Activated B cell treated with CpG ODN at 0.5 μM for 24 hours (primary cell): ENCODE data around the gene PDE9A. TPM values are rescaled to one million over a fixed set of nuclear protein-coding genes. Genes with fewer than 3 reads are reported as not detected.

Experiments used
- ATAC-seq: fragments of 200-7000 bp; cut with Tn5 transposase; one replicate; pipeline ENCODE4 v1.10.0; 2021; ENCODE audit warnings: low read depth, mild to moderate bottlenecking, moderate library complexity
- CTCF ChIA-PET: fragments of 350-600 bp; sonication (Branson Sonifier 250); formaldehyde crosslinking; loops from one replicate; lab custom pipeline; 2021; ENCODE audit warnings: antibody characterized with exemption; lab: Charles Lee
- POLR2A ChIA-PET: fragments of 350-600 bp; sonication (Branson Sonifier 250); formaldehyde crosslinking; loops from one replicate; lab custom pipeline; 2021; ENCODE audit warnings: antibody characterized with exemption; lab: Charles Lee
- DNase-seq: peaks from one replicate; pipeline ENCODE4 v3.0.0; 2022
- H3K27ac Mint-ChIP-seq: one replicate; pipeline ENCODE4 v1.8.0; 2020; ENCODE audit warnings: mixed read lengths
- H3K27me3 Mint-ChIP-seq: one replicate; pipeline ENCODE4 v1.8.0; 2021; ENCODE audit warnings: mixed read lengths
- H3K36me3 Mint-ChIP-seq: one replicate; pipeline ENCODE4 v1.8.0; 2021; ENCODE audit warnings: low read depth, mixed read lengths
- H3K4me1 Mint-ChIP-seq: one replicate; pipeline ENCODE4 v1.8.0; 2021; ENCODE audit warnings: mixed read lengths
- H3K4me3 Mint-ChIP-seq: one replicate; pipeline ENCODE4 v1.8.0; 2020; ENCODE audit warnings: mild to moderate bottlenecking, mixed read lengths
- H3K9me3 Mint-ChIP-seq: one replicate; pipeline ENCODE4 v1.8.0; 2020; ENCODE audit warnings: mixed read lengths
- CTCF ChIP-seq: fragments of 200-600 bp; IDR thresholded peaks from one replicate; pipeline ENCODE4 v1.8.0; 2022; ENCODE audit warnings: antibody characterized with exemption, mild to moderate bottlenecking
- intact Hi-C: fragments of 100-400 bp; cut with micrococcal nuclease; formaldehyde crosslinking; loops from one replicate; pipeline ENCODE4 v1.15.1; 2024
- total RNA-seq: library from RNA; stranded (reverse); gene quantifications from 2 replicates; pipeline ENCODE4 v1.2.3, GENCODE V29; 2022

PDE9A gene
- total RNA-seq, 1 donor from 2014 or later, result 0.58 TPM

- no peaks in the 10 kb centered on the region for H3K4me1 Mint-ChIP-seq
- peaks cover 10% of the 10 kb centered on the region for H3K27me3 Mint-ChIP-seq
- no peak for ATAC-seq
- H3K36me3 Mint-ChIP-seq, result no peaks in the 10 kb centered on the region
- no peak overlapping the region for H3K27ac Mint-ChIP-seq
- TF ChIP-seq CTCF, result no peak
- CTCF ChIA-PET, result no interaction called here
- intact Hi-C loops, result no loop called here
- POLR2A ChIA-PET, result no interaction called here
- H3K9me3 Mint-ChIP-seq, result no peaks in the 10 kb centered on the region
- H3K4me3 Mint-ChIP-seq, result no peak overlapping the region
- no peak for DNase-seq
These were observed 23.4 kb upstream of the PDE9A start for GRCh38 chr21:42629933-42630589.

GRCh38 chr21:42630626-42631025 is 22.8 kb upstream of the PDE9A start:
- ChIA-PET POLR2A (no interaction called here), CTCF (no interaction called here)
- intact Hi-C loops, result no loop called here
- Mint-ChIP-seq H3K27ac (no peak overlapping the region), H3K9me3 (no peaks in the 10 kb centered on the region), H3K4me3 (no peak overlapping the region), H3K36me3 (no peaks in the 10 kb centered on the region), H3K4me1 (no peaks in the 10 kb centered on the region), H3K27me3 (peaks cover 10% of the 10 kb centered on the region)
- ATAC-seq, result no peak
- no peak for TF ChIP-seq CTCF
- no peak for DNase-seq

- ChIA-PET CTCF (no interaction called here), POLR2A (no interaction called here)
- intact Hi-C loops, result no loop called here
- no peak overlapping the region for H3K4me3 Mint-ChIP-seq
- no peaks in the 10 kb centered on the region for H3K4me1 Mint-ChIP-seq
- TF ChIP-seq CTCF, result no peak
- no peaks in the 10 kb centered on the region for H3K36me3 Mint-ChIP-seq
- H3K27ac Mint-ChIP-seq, result no peak overlapping the region
- H3K27me3 Mint-ChIP-seq, result peaks cover 8% of the 10 kb centered on the region
- ATAC-seq (no peak), DNase-seq (no peak)
- H3K9me3 Mint-ChIP-seq, result no peaks in the 10 kb centered on the region
These were observed 22.3 kb upstream of the PDE9A start for GRCh38 chr21:42631142-42631541.

GRCh38 chr21:42632336-42632751 is 21.1 kb upstream of the PDE9A start:
- Mint-ChIP-seq H3K27ac (no peak overlapping the region), H3K36me3 (no peaks in the 10 kb centered on the region), H3K9me3 (no peaks in the 10 kb centered on the region), H3K4me3 (no peak overlapping the region), H3K4me1 (no peaks in the 10 kb centered on the region), H3K27me3 (no peaks in the 10 kb centered on the region)
- ChIA-PET CTCF (no interaction called here), POLR2A (no interaction called here)
- DNase-seq (no peak), ATAC-seq (no peak)
- no peak for TF ChIP-seq CTCF
- intact Hi-C loops, result no loop called here

GRCh38 chr21:42632771-42633690 is 20.4 kb upstream of the PDE9A start:
- no peak overlapping the region for H3K4me3 Mint-ChIP-seq
- H3K36me3 Mint-ChIP-seq, result no peaks in the 10 kb centered on the region
- ChIA-PET POLR2A (no interaction called here), CTCF (no interaction called here)
- intact Hi-C loops, result no loop called here
- H3K27ac Mint-ChIP-seq, result no peak overlapping the region
- no peaks in the 10 kb centered on the region for H3K9me3 Mint-ChIP-seq
- H3K27me3 Mint-ChIP-seq, result no peaks in the 10 kb centered on the region
- TF ChIP-seq CTCF, result no peak
- DNase-seq, result no peak
- ATAC-seq, result no peak
- H3K4me1 Mint-ChIP-seq, result no peaks in the 10 kb centered on the region
